Measurements from ENCODE around the gene OGDH. TPM values are rescaled to one million over a fixed set of nuclear protein-coding genes. Genes with fewer than 3 reads are reported as not detected.
"Not testable (repeated sequence)": the region's sequence is repeated elsewhere in the genome, so short reads cannot be mapped to it uniquely, and the experiment has no call there.

The OGDH gene
- total and polyA plus RNA-seq, 2 of the 4 experiments (the other 2 are of a cell fraction), result 47.4 to 56.5 TPM

- Histone ChIP-seq H3K4me3 (ENCODE audit: insufficient read depth, low read depth, low read length) (no peak overlapping the region), H3K36me3 (ENCODE audit: control insufficient read depth, insufficient read depth, low read length) (peaks cover 46% of the 10 kb centered on the region), H3K18ac (ENCODE audit: low read depth, low read length) (no peak overlapping the region), H2AK9ac (replicated peaks; ENCODE audit: low read depth, low read length, poor library complexity) (peak overlapping the region; percentile 76), H3K27me3 (ENCODE audit: control insufficient read depth, insufficient read depth, low read length) (no peaks in the 10 kb centered on the region), H3K9me1 (ENCODE audit: insufficient read depth, low read length) (peaks cover 23% of the 10 kb centered on the region; the same call in 1 of the 2 replicates), H2BK20ac (ENCODE audit: low read depth, low read length) (no peak overlapping the region), H2BK120ac (ENCODE audit: low read depth, low read length) (no peak overlapping the region), H2AFZ (replicated peaks; ENCODE audit: low read length, poor library complexity) (no peak overlapping the region), H3K4ac (ENCODE audit: low read depth, low read length) (no peak overlapping the region), H2AK5ac (ENCODE audit: low read depth, low read length) (no peak overlapping the region), H4K20me1 (ENCODE audit: insufficient read depth, low read length) (no peaks in the 10 kb centered on the region), H4K8ac (ENCODE audit: low read depth in 2 of 2, low read length in 2 of 2) (no peak overlapping the region), H3K4me2 (ENCODE audit: low read depth, low read length) (no peak overlapping the region), H3K27ac (ENCODE audit: insufficient read depth, low read length) (no peak overlapping the region), H3K9ac (ENCODE audit: low read depth, low read length) (no peak overlapping the region), H4K91ac (ENCODE audit: insufficient read depth, low read depth, low read length) (no peak overlapping the region), H3K79me1 (ENCODE audit: low read depth in 1 of 2, low read length in 2 of 2) (no peaks in the 10 kb centered on the region), H2BK15ac (ENCODE audit: low read depth, low read length) (no peak overlapping the region), H3K23ac (ENCODE audit: low read depth, low read length) (no peak overlapping the region), H3K9me3 (ENCODE audit: control insufficient read depth, insufficient read depth, low read length) (peaks cover 4% of the 10 kb centered on the region; the same call in 1 of the 2 replicates), H4K5ac (ENCODE audit: low read depth, low read length) (no peak overlapping the region), H3K56ac (ENCODE audit: extremely low read depth, insufficient read depth, low read length) (no peak overlapping the region), H3K14ac (replicated peaks; ENCODE audit: low read depth, low read length) (no peak overlapping the region), H2BK5ac (ENCODE audit: low read depth, low read length, poor library complexity, severe bottlenecking) (no peak overlapping the region), H3K4me1 (ENCODE audit: control insufficient read depth, insufficient read depth, low read length) (peaks cover 4% of the 10 kb centered on the region)
- in situ Hi-C loops (cut with MboI; ENCODE audit: low sequenced_read_pairs), result no loop called here
- intact Hi-C loops (cut with micrococcal nuclease), result no loop called here
- WGBS, 2 experiments (ENCODE audit: extremely low coverage in 2 of 2, insufficient read length in 1 of 2), result 99% methylated on average over 10 of the region's 13 CpGs; no CpG with 5 or more reads in 1 of the 2 experiments
- DNase-seq (no peak), ATAC-seq (ENCODE audit: low read depth) (no peak)
- dilution Hi-C loops (cut with HindIII; ENCODE audit: low sequenced_read_pairs, unreplicated experiment), result no loop called here
- no TSS peak for BruUV-seq (replicated peaks)
- TF ChIP-seq MAZ (IDR thresholded peaks at IDR 0.05; ENCODE audit: borderline replicate concordance, low read depth, low read length) (no peak), POLR2A (IDR thresholded peaks at IDR 0.05; ENCODE audit: low read depth, low read length) (no peak), FOS (IDR thresholded peaks at IDR 0.05; ENCODE audit: low read depth, low read length) (no peak), CEBPB (IDR thresholded peaks at IDR 0.05; ENCODE audit: low read depth, low read length) (no peak), USF2 (IDR thresholded peaks at IDR 0.05; ENCODE audit: low read depth, low read length) (no peak), CTCF (conservative IDR thresholded peaks at IDR 0.05; ENCODE audit: low read depth, low read length) (no peak)
- ChIA-PET CTCF (no interaction called here), POLR2A (ENCODE audit: unreplicated experiment) (no interaction called here)
These were observed 91.7 kb downstream of the OGDH start for GRCh38 chr7:44698046-44698580.

- H2BK20ac ChIP-seq (ENCODE audit: low read depth, low read length); H4K5ac ChIP-seq (ENCODE audit: low read depth, low read length); H3K4me3 ChIP-seq (ENCODE audit: insufficient read depth, low read depth, low read length); H3K23ac ChIP-seq (ENCODE audit: low read depth, low read length); H3K56ac ChIP-seq (ENCODE audit: extremely low read depth, insufficient read depth, low read length); BruUV-seq (replicated peaks); H3K27ac ChIP-seq (ENCODE audit: insufficient read depth, low read length); H2AK9ac ChIP-seq (replicated peaks; ENCODE audit: low read depth, low read length, poor library complexity); H3K9ac ChIP-seq (ENCODE audit: low read depth, low read length); H2BK120ac ChIP-seq (ENCODE audit: low read depth, low read length); intact Hi-C loops (cut with micrococcal nuclease); H3K4me1 ChIP-seq (ENCODE audit: control insufficient read depth, insufficient read depth, low read length); dilution Hi-C loops (cut with HindIII; ENCODE audit: low sequenced_read_pairs, unreplicated experiment); H4K91ac ChIP-seq (ENCODE audit: insufficient read depth, low read depth, low read length); H3K4ac ChIP-seq (ENCODE audit: low read depth, low read length); H3K4me2 ChIP-seq (ENCODE audit: low read depth, low read length); H2BK5ac ChIP-seq (ENCODE audit: low read depth, low read length, poor library complexity, severe bottlenecking); CTCF ChIA-PET; H2BK15ac ChIP-seq (ENCODE audit: low read depth, low read length); DNase-seq; in situ Hi-C loops (cut with MboI; ENCODE audit: low sequenced_read_pairs); H3K79me1 ChIP-seq (ENCODE audit: low read depth in 1 of 2, low read length in 2 of 2); H2AK5ac ChIP-seq (ENCODE audit: low read depth, low read length); ATAC-seq (ENCODE audit: low read depth); H3K27me3 ChIP-seq (ENCODE audit: control insufficient read depth, insufficient read depth, low read length); H4K8ac ChIP-seq (ENCODE audit: low read depth in 2 of 2, low read length in 2 of 2); H3K9me3 ChIP-seq (ENCODE audit: control insufficient read depth, insufficient read depth, low read length); H2AFZ ChIP-seq (replicated peaks; ENCODE audit: low read length, poor library complexity); H4K20me1 ChIP-seq (ENCODE audit: insufficient read depth, low read length); H3K14ac ChIP-seq (replicated peaks; ENCODE audit: low read depth, low read length); POLR2A ChIA-PET (ENCODE audit: unreplicated experiment); H3K18ac ChIP-seq (ENCODE audit: low read depth, low read length): not testable (repeated sequence)
- Histone ChIP-seq H3K36me3 (ENCODE audit: control insufficient read depth, insufficient read depth, low read length) (peaks cover 44% of the 10 kb centered on the region), H3K9me1 (ENCODE audit: insufficient read depth, low read length) (peaks cover 14% of the 10 kb centered on the region; the same call in 1 of the 2 replicates)
- 100% methylated on average over 1 of the region's 2 CpGs; no CpG with 5 or more reads in 1 of the 2 experiments for WGBS, 2 experiments (ENCODE audit: extremely low coverage in 2 of 2, insufficient read length in 1 of 2)
These were observed 93.2 kb downstream of the OGDH start for GRCh38 chr7:44699598-44699997.

All from IMR-90 (cell line).